DMS 273 (cell line): ENCODE data around the gene PXT1.

ENCODE experiments used
- DNase-seq: peaks from one replicate; lab custom pipeline; 2025; ENCODE audit not compliant: unreplicated experiment; lab: John Stamatoyannopoulos, UW

Gene PXT1

DNA sequence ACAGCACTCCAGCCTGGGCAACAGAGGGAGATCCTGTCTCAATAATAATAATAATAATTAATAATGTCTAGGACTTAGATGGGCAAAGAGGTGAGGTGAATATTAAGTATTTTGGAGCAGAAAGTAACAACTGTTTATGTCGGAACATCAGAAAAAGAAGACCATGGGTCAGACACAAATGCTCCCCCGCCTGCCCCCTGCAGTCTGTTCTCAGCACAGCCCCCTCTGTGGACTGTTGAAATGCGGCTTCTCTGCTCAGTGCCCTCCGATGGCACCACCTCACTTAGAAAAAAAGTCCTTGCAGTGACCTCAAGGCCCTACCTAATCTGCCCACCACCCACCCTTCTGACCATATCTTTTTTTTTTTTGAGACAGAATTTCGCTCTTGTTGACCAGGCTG, 50.0 kb downstream of the PXT1 start:
- DNase-seq = no peak

DNA sequence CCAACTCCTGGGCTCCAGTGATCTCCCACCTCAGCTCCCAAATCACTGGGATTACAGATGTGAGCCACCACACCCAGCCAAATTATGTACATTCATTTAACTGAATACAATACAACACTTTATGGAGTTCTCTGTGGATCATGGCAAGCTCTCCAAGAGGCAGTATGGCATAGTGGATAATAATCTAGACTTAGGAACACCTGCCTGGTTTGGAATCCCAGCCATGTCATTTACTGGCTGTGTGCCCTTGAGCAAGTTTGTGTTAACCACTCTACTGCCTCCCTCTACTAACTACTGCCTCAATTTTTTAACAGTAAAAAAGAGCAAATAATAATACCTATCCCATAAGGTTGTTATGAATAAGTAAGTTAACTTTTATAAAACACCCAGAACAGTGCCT, 53.3 kb downstream of the PXT1 start:
- DNase-seq = no peak

DNA sequence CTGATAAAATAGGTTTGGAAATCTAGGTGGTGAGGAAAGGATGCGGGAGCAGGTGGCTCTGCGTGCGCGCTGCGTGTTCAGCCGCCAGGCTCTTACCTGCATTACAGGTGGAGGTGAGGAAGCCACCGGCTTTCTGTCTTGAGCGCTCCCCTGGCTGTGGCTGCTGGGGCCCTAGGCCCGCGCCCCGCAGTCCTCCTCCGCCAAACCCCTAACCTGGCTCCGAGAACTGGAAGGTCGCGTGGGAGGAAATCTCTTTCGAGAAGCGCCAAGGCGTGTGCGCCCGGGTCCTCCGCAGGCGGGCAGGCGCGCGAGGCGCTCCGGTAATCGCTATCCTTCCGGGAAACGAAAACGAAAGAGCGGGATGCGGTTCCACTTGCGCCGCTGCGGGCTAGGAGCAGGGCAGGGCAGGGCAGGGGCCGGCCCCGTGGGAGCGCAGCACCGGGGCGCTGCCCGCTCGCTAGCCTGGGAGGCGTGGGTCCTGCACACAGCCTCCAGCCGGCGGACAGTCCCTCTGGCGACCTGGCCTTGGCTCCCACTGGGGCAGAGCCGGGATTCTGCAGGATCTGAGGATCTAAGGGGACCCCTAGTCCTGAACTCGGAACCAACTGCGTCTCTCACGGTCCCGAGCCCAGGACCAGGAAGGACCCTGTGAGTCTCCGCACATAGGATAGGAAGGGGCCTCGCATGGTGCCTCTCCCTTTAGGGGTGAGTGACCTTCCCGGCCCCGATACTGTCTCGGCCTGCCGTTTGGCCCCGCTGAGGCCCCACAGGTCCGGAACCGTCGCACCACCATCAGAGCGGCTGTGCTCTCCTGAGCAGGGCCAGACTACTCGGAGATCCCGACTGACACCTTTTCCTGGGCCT, 55.0 kb downstream of the PXT1 start, which contains the start of gene ETV7:
ETV7 (minus strand) TSS at position 230 of the 864 bp plus-strand sequence; CDS start at position 102, 128 bp downstream.
- DNase-seq = peak; percentile 58

DNA sequence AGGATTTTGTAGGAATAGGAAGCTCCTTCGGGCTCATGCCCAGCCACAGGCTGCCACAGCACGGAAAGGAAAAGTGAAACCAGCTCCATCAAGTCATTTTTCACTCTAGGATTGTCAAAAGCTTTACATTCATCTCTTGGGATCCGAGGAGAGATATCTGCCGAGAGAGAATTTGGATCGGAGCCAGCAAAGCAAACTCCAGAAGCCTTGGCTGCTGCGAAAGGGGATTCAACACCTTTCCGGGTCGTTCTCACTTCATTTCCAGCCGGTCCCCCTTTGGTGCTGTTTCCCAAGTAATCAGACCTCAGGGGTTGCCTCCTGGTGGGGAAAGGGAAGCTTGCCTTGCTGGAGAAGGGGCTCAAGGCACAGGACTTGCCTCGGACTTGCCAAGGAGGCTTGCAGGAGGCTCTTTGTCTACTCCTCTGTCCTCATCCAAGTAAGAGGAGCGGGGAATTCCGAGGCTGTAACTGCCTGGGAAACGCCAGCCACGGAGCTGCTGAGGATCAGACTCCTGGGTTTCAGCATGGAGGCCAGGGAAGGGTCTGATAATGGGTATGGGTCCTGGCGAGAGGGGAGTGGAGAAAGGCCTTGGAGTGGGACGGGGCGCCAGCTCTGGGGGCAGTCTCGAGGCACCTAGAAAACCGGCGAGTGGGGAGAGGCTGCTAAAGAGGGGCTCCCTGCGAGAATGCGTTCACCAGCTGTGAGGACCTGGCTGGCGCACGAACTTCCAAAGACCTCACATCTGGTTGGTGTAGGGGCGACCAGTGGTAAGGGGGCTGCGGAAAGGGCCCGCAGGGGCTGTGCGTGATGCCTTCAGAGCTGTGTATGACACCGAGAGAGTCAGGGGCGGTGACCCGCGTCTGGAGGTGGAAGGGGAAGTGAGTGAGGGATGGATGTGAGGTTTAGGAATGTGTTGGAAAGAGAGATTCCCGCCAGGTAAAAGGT, 55.9 kb downstream of the PXT1 start:
- peak; percentile 57 for DNase-seq

DNA sequence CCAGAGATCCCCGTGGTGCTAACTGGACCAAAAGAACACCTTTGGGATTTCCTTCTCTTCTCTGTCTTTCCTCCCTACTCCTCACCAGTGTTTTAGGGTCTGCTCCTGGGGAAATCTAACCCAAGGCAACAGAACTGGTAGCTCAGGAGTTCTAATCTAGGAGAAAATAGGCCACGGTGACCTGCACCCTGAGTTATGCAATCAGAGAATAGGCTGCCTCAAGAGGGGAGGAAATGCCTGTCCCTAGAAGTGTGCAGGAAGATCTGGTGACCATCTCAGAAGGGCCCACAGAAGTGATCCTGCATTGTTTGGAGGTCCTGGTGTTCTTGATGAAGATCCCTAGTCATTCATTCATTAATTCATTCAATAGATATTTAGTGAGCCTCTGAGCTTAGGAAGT, 58.6 kb downstream of the PXT1 start:
- no peak for DNase-seq

DNA sequence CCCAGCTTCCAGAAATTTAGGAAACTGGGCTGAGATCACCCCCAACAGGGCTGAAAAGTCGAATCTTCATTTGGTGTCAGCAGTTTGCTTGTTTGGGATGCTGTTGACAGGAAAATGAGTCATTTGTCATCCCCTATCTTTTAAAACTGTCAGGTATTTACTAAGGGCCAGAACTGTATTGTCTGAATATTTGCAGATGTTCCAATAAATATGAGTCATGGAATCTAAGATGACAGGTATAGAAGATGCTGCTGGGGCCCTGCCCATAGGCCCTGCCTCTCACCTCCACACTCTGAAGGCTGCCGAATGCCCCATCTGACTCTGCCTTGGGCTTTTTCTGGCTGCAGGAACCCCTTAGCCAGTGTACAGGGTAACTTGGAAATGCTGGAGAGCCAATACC, 59.0 kb downstream of the PXT1 start:
- DNase-seq = no peak

DNA sequence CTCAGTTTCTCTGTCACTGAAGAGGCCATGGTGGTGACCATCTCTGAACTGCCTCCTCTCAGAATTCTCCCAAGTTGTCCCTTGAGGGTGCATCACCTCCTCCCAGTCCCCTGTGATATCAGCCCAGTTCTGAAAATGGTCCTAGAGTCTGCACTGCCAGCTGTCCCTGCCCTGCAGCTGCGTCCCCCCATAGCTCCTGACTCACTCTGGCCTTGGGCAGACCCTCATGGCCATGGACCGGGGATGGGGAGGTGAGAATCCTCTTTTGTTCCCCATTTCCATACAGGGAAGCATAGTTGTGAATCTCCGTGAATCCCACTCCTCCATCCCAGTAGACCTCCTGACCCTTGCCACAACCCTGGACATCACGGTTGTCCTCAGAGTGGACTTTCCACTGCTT, 59.7 kb downstream of the PXT1 start:
- DNase-seq = no peak

DNA sequence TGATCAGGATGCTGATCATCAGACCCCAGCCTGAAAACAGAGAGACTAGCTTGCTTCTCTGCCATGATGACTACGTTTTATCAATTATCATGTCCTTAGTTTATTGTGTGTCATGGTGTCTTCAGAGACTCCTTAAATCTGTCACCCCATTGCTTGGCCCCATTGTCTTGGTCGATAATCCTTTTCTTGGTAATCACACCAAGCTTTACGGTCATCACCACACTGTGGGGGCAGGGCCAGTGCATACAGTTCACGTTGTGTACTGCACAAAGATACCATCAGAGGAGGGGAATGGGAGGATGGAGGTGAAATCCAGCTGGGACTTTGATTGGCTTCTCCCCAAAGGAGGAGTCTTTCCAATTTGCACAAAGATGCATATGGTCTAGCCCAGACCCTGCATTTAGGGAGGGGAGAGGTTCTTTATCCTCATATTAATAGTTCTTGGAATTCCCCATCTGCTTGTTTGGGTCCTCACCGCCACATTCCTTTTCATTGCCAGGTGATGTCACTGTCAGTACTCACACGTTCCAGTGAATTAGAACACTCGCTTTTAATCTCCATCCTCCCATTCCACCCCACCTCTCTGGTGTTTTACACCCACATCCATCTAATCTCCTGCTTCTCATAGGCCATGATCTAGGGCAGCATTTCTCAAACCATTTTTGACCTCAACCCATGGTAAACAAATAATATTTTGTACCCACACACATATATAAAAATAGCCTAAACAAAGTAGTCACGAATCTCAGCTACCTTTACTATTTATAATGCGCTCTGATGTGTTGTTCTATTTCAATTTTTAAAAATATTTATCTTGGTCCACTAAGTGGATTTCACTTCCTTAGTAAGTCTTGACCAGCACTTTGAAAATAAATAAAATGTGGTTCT, 60.9 kb downstream of the PXT1 start:
- no peak for DNase-seq

DNA sequence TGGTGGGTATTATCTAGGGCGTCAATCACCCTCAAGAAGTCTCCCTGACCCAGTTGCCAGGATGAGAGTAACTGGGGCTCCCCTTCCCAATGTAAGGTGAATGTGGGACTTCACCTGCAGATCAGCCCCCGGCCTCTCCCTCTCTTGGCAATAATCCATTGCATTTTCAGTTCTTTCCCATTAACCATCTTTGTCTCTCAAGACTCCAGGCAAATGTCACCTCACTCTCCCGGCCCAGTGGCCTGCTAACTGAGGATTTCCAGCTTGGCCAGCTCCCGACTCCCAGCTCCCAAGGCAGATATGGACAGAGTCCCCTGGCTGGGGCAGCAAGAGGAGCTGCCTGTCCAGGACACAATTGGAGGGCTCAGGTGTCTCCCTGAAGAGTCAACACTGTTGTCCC, 62.5 kb downstream of the PXT1 start:
- no peak for DNase-seq

DNA sequence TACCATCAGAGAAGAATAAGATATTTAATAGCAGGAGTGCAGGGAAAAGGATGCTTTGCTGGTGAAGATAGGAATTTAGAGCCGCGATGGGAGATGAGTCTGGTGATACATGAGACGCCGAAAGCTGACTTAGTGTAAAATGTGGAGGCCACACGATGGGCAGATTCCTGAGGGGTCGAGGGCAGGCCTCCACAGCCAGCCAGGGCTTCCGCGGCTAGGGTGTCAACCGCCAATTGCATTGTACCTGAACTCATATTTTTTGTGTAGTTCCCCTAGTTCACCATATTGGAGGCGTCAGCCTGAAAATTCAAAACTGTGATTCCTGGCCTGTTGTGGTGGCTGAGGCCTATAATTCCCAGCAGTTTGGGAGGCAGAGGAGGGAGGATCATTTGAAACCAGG, 63.7 kb downstream of the PXT1 start:
- no peak for DNase-seq

DNA sequence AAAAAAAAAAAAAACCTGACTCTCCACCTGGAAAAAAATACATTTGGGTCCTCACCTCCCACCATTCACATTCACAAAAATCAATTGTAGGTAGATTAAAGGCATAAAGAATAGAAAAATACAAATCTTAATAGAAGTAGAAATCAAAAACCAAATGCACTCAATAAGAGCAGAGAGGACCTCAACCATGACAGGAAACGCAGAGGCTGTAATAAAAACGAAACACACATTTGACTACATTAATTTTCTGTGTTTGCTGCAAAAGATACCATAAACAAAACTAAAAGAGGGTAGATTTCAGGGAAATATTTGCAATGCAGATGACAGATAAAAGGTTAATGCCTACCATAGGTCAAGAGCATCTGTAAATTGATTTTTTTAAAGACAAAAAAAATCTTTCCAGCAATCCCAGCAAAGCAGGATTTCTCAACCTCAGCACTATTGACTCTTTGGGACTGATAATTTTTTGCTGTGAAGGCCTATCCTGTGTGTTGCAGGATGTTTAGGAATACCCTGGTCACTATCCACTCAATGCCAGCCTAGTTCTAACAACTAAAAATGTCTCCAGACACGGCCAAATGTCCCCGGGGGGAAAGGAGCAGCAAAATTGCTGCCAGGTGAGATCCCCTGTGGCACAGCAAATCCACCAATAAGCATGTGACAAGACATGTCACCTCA, 64.3 kb downstream of the PXT1 start:
- no peak for DNase-seq

DNA sequence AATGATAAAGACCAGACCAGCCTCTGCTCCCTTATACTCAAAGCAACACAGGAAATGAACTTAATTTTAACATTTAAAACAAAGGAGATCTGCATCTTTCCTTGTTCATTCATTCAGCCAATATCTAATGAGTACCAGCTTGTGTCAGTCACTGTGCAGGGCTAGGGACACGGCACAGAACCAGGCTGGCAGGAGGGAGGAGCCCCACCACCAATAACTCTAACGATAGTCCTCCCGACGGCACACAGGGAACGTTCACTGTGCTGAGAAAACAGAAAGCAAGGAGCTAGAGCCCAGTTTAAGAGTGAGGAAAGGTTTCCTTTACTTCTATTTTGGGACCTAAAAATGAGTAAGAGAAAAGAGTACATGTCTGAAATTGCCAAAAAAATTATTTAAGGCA, 65.1 kb downstream of the PXT1 start:
- DNase-seq = no peak

DNA sequence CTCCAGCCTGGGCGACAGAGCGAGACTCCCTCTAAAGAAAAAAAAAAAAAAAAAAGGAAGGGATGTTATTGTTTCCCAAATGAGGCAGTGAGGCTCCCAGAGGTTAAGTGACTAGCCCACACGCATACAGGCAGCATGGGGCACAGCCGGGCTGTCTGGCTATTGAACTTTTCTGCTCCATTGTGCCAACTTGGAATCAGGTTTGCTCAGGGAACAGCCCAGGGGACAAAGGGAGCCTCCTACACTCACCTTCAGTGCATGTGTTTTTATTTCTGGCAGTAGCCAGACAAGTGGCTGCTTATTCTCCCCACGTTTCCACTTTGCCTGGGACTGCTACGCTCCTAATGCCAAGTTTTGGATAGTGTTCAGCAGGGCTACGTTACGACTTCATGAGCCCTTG, 65.9 kb downstream of the PXT1 start:
- no peak for DNase-seq

DNA sequence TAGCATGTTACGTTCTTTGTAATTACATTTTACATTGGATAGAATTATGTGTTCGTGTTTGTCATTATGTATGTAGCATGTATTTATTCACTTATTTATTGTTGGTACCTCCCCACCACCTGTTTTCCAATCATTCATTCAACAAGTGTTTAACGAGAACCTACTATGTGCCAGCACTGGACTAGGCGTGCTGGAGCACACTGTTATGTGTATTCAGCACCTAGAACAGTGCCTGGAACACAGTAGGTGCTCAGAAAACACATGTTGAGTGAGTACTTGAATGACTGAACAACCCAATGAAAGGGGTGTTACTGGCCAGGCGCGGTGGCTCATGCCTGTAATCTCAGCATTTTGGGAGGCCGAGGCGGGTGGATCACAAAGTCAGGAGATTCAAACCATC, 66.5 kb downstream of the PXT1 start:
- DNase-seq = no peak

DNA sequence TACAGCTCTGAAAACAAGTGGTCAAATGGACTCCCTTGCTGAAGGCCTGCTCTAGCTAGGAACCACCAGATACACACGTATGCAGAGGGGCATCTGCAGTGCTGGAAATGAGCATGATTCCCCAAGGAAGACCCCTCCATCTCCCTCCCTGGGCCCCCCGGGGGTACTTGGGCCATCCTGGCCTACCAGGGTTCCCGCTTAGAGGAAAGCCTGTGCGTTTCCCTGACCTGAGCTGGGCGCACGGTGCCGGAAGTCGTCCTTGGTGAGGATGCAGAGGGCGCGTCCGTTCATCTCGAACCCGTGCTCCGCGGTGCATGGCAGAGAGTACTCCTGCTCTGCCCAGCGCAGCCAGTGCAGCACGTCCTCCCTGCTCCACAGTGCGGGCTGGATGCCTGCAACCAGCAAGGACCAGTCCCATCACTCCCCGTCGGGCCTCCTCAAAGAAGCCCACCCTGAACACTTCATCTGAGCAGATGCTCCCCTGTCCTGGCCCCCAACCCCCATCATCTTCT, 67.0 kb downstream of the PXT1 start:
- DNase-seq = no peak

DNA sequence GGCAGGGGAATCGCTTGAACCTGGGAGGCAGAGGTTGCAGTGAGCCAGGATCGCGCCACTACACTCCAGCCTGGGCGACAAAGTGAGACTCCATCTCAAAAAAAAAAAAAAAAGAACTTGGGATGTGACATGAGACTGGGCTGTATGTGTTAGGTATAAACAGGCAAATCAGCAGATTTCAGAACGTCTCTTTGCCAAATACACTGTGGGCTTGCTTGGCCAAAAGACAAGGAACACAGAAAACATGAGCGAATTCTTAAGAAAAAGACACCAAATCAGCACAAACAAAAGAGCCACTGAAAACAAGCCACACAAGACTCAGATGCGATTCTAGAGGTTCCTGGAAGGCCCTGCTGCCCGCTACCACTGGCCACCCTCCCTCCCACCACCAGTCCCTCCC, 67.7 kb downstream of the PXT1 start:
- no peak for DNase-seq

DNA sequence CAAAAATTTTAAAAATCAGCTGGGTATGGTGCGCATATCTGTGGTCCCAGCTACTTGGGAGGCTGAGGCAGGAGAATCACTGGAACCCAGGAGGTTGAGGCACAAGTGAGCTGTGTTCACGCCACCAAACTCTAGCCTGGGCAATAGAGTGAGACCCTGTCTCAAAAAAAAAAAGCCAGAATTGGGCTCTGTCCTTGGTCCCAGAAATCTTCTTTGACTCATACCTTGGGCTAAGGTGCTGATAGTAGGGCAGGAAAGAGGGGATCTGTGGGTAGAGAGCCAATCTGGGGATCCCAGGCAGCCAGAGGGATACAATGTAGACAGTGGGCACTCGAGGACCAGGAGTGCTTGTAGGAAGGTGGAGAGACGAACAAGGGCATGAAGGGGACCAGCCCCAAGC, 68.5 kb downstream of the PXT1 start:
- DNase-seq = no peak

DNA sequence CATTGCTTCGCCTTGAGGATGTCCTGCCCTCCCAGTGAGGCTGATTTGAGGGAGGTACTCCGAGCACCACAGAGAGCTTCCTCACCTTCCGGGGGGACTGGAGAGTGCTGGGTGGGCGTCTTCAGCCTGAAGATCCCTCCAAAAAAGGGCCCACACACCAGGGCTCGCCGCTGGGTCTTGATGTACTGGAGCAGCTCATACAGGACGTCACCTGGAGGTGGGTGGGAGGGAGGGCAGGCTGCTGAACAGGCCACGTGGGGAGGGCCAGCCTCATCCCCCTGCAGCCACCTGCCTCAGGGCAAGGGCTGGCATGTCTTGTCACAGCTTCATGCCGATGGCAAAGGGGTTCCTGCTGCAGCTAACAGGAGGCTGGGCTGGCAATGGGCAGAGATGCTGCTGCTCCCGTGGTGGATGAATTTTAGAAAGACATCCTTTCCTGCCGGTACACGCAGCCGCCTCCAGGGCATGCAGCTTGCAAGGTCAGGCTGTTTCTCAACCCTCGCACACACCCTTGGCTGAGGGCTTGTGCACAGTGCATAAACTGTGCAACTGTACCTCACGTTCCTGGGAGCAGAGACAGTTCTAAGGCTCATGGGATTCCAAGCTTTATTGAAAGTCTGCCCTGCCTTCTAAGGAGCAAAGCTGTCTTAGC, 69.2 kb downstream of the PXT1 start:
- DNase-seq = no peak

DNA sequence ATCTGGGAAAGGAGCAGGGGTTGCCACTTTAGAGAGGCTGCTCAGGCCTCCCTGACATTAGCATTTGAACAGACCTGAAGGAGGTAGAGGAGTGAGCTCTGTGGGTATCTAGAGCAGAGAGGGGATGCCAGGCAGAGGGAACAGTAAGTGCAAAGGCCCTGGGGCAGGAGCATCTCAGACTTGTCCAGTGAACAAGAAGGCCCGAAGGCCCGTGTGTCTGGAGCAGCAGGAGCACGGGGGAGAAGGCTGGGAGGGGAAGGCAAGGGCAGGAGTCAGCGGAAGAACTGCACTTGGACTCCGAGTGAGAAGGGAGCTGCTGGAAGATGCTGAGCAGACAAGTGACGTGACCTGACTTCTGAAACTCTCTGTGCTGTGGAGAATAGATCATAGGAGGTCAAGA, 70.6 kb downstream of the PXT1 start:
- DNase-seq = no peak

DNA sequence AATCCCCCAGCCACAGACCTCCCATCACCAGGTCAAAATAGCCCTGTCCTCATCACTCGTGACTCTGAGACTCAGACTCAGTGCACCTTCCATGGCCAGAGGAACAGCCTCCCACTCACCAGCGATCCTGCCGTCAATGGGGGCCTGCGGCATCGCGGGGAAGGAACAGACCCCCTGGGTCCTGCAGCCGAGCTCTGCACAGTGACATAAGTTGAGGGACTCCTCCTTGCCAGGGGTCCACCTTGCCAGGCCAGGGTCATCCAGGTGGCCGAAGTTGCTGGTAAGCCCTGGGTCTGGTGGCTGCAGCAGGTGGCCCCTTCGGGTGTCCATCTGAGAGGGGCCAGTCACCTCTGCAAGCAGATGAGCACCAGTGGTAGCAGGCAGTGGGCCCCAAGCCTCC, 71.4 kb downstream of the PXT1 start:
- DNase-seq = no peak
